Stimulated activated CD8-positive, alpha-beta memory T cell treated with anti-CD3 and anti-CD28 coated beads, Interleukin-15, amount 100 ng/mL, for 24 hours (primary cell): ENCODE results near the gene CCDC24.

Experiments
- DNase-seq: peaks from one replicate; pipeline ENCODE4 v3.0.0-alpha.2; 2020; ENCODE audit warnings: low read depth

The CCDC24 gene

DNA sequence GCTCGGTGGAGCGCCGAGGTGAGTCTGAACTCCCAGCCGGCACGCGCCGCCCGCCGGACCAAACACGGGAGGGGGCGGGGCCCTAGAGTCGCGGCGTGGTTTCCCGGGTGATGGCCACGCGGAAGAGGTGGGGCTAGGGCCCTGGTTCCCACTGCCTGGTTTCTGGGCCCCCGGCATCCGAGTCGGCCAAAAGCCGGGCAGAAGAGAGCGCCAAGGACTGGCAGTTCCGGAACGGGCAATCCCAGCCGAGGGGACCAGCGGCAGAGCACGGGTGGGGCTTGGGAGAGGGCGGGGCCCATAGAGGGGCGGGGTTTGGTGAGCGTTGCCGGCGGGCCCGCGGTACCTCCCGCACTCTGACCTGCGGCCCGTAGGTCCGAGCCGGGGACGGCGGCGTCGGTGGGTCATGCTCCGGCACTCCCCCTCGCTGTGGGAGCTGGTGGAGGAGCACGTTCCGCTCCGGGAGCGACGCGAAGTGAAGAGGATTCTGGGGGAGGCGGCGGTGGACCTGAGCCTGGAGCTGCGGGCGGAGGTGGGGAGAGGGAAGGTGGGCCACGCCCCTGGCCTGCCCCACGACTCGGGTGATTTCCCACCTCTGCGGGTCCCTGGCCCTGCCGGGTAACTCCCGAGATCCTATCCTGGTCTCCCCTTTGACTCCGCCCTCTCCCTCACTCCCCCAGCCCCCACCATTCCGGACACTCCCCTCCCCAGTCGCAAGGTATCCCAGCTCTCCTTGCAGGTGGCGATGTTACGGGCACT, at the start of gene CCDC24:
TSS of gene CCDC24 (plus strand) at position 124 of the 756 bp plus-strand sequence. CDS start at position 404, 280 bp downstream.
- DNase-seq, result peak; percentile 58

DNA sequence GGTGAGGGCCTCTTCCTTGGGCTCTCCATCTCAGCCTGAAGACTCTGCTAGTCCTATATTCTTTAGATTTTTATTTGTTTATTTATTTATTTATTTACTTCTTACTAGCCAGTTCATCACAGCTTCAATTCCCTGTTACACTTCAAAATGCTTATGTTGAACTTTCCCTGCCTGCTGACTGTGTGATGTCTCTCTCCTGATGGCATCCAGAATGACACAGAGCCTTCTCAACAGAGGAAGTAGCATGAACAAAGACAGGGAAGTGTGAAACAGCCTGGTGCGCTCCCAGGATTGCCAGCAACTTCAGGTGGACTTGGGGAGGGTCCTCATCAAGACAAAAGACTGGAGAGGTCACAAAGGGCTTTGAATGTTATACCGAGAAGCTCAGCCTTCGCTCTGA, 49.0 kb upstream of the CCDC24 start:
- DNase-seq, result no peak

DNA sequence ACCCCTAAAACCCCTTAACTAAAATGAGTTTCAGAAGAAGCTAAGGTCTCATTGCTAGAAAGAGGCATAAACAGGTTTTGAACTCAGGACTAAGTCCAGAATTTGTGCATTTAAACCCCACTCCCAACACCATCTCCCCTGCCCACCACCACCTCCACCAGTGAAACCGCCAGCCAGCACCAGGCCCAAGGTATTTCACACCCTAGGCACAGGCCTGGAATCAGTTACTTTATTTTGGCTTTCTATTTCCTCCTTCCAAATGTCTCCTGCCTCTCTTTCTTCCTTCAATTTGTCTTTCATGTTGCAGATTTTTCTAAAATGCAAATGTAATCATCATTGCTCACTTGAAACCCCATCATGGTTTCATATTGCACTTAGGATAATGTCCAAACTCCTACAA, 46.5 kb upstream of the CCDC24 start:
- no peak for DNase-seq

DNA sequence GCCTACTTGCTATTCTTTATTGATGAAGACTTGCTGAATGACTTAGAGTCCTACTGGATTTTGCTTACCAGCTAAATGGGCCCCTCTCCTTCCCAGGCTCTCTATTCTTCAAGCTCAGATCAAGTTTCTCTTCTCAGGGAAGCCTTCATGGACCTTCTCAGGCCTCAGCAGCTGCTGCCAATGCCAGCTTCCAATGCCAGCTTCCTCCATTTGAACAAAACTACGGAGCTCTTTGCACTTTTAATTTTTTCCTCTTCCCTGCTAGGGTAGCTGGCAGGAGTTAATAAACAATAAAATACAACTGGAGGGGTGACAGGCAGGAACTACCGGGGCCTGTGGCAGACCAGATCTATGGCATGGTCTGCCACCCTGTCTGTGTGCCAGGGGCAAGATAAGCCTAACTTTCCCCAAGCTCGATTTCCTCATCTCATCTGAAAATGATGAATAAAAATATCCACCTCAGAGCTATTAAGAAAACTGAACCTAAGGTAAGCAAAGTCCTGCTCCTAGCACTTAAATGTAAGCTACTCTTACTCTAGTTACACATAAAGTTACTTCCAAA, 45.6 kb upstream of the CCDC24 start:
- DNase-seq, result no peak

DNA sequence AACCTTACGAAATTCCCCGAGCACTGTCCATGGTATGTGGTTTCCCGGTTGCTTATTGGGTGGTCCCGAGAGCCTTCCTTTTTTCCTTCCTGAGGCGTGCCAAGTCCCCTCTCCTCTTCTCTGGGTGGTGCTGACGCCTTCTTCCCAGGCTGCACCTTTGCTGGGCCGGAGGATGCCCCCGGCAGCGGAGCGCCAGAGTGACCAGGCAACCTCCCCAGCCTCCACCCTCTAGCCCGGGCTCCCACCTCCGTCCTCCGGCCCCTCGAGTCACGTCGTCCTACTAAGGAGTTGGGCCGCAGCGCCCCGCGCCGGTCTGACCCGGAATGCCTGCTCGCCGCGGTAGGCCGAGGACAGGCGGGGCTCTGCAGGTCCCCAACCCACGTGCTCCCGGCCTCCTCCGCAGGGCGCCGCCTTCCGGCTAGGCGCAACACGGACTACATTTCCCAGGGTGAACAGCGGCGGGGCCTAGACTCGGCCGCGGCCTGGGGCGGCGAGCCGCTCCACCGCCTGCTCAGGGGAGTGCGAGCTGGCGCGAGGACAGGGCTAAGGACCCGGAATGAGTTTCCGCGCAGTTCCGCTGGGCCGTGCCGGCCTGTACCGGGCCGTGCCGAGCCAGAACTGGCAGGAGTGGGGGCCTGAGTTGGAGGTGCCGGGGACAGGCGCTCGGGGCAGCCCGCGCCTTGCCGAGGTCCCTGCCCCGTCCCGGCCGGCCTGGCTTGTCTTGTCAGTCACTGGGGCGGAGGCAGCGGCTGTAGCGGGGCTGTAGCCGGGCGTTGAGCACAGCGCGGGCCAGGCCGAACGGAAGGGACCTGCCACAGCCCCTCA, 45.0 kb upstream of the CCDC24 start, which contains the start of gene IPO13:
TSS of gene IPO13 (plus strand) at position 715 of the 825 bp plus-strand sequence. CDS start 651 bp downstream, outside the sequence.
- DNase-seq, result peak; percentile 80

DNA sequence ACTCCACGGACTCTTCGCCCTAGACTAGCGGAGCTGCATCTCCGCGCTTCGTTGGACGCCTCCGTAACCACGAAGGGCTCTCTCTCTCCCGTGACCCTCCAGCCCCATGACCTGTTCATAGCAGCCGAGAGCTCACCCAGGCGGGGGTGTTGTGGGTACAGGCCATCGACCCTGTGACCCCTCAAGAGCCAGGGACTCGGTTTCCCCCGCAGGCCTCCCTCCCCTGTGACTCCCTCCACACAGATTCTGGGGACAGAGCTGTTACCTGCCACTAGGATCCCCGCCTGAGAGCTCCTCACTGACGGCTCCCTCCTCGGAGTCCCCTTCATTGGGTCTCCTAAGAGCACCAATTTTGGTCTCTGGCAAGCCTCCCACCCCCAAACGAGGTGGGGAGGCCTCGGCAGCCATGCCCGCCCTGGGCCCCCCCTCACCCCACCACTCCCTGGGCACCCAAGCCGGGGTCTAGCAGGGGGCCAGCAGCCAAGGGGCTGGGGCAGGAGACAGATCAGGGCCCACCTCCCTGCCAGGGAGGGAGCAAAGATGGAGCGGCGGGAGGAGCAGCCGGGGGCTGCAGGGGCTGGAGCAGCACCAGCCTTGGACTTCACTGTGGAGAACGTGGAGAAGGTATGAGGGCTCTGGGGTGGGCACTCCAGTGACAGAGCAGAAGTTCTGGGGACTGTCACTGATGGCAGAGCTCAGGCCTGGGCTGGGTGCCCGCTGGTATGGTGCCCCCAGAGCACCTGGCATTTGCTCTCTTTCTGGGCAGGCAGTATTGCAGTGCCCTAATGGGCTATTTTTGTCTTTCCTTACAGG, 44.1 kb upstream of the CCDC24 start:
- no peak for DNase-seq

DNA sequence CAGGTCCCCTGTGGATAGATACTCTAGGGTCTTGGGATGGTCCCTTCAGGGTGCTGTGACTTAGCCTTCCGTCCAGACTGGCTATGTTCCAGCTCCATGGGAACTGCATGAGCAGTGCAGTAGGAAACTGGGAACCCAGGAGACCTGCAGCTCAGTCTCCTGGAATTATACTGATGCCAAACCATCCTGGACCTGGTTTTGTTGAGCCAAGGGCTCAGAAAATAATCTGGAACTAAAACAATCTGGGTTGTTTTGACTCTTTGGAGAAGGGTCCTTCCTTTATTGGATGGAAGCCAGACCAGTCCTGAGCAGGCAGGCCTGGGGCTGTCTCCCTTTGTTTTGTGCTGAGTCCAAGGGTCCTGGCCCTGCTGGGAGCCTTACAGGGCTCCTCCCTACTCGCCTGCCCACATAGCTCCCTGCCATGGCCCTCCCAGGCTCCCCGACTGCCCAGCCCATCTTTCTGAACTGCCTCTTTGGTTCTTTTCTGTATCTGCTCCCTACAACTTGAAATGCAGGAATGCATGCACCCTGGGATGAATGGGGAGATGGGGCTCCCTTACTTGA, 43.4 kb upstream of the CCDC24 start:
- DNase-seq, result no peak

DNA sequence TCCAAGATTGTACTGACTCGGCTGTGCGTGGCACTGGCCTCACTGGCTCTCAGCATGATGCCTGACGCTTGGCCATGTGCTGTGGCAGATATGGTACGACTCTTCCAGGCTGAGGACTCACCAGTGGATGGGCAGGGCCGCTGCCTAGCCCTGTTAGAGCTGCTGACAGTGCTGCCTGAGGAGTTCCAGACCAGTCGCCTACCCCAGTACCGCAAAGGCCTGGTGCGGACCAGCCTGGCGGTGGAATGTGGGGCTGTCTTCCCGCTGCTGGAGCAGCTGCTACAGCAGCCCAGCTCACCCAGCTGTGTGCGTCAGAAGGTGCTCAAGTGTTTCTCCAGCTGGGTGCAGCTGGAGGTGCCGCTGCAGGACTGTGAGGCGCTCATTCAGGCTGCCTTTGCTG, 41.7 kb upstream of the CCDC24 start:
- DNase-seq, result no peak

DNA sequence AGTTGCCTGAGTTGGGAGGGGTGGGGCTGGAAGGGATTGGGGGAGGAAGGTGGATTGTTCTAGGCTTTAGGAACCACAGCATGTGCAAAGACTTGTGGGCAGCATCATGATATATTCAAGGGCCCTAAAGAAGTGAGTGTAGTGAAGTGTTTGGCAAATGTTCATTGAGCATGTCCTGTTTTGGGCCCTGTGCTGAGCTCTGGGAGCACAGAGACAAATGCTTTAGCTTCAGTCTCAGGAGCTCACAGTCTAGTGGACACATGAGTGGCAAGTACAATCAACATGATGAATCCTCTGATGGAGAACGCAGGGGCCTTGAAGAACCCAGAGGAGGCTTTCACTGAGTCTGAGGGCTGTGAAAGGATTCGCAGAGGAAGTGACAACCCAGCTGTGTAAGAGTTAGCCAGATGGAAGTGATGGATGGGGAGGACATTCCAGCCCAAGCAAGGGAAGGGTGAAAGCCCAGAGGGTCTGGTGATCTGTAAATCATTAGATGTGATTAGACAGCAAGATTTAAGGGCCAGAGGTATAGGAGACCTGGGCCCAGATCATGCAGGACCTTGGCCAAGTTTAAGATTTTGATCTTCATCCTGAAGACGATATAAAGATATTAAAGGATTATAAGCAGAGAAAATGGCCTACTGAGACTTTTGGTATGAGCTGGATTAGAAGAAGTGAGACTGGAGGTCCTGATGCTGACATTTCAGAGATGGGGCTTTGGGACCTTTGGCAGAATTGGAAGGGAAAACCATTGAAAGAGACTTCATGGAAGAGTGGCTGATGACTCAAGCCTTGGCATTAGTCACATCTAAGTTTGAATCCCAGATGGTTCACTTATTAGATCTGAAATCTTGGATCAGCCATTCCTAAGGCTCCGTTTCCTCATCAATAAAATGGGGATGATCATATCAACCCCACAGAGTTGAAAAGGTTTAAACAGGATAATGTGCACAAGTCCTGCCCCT, 40.1 kb upstream of the CCDC24 start:
- DNase-seq, result no peak

DNA sequence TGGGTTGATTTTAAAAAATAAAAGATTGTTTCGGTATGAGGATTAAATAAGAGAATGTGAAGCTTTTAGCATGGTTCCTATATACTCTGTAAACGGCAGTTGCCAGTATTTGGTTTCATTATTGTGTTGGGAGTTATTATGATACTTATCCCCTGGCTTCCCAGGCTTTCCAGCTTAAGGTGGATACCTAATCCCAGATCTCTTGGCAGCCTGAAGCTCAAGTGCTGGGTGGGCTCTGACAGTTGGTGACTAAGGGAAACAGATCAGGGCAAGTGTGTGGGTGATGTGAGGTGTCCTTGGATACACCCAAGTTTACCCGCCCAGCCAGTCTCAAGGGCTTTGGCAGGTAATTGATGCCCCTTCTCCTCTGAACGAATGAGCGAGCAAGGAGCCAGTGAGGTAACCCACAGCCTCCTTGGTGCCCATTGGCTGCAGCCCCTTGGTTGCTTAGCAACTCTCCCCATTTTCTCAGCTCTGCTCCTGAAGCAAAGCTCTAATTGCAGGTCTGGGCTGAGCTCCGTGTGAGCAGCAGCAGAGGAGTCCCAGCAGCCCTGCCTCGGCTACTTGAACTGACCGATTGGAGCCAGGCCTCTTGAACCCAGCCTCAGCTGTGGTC, 38.6 kb upstream of the CCDC24 start:
- DNase-seq, result no peak

DNA sequence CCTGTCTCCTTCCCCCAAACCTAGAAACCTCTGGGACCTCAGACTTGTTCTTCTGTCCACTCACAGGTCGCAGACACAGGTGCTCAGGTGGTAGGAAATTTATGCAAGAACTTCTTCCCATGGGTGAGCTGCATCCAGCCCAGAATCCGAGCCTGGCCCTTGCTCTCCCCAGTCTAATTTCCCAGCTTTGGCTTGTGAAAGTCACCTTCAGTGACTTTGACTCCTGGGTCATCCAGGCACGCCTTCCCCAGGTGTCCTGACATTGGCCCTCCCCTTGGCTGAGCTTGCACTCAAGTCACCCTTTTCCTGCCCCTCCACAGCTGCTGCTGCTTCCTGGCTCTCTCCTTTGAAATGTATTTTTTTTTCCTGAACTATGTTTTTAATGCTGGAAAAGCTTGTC, 38.0 kb upstream of the CCDC24 start:
- no peak for DNase-seq

DNA sequence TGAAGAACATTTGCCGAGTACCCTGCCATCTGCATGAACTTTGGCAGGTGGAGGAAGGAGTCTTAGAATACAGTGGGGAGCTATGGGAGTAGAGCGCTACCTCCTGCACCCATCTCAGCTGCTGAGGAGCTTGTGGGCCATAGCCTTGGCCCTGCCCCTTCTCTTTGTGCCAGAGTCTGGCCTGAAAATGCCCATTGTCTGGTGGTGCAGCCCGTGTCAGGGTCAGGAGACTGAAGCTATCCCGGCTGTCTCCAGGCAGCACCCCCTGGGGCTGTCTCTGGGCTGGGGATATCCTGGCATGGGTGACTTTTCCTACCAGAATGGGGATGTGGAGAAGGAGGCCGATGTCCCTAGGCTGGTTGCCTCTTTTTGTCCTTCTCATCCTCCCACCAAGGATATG, 37.4 kb upstream of the CCDC24 start:
- DNase-seq, result no peak

DNA sequence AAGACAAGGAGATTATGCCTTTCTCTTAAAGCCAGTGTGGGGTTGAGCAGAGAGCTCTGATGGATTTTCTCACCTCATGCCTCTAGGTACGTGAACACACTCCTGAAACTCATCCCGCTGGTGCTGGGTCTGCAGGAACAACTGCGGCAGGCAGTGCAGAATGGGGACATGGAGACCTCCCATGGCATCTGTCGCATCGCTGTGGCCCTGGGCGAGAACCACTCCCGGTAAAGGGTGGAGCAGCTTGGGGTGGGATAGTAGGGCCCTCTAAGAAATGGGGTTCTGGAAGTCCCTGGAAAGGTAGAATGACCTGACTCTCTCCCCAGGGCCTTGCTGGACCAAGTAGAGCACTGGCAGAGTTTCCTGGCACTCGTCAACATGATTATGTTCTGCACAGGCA, 35.2 kb upstream of the CCDC24 start:
- no peak for DNase-seq

DNA sequence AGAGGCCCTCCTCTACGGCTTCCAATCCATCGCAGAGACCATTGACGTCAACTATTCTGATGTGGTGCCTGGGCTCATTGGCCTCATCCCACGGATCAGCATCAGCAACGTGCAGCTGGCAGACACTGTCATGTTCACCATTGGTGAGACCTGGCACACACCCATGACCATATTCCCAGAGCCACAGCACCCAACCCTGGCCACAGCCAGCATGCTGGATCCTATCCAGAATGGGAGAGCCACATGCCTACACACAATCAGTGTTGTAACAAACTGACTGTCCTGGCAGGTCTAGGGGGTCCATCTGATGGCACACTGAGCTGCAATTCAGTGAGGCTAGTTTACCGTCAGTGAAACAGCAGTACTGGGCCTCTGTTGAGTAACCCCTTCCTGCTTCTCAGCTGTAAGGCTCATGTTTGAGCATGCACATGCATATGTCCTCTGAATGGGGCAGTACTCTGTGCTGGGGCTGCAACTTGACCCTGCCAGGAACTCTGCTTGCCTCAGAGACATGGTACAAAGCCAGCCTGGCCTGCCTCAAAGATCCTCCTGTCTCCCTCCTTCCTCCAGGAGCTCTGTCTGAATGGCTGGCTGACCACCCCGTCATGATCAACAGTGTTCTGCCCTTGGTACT, 33.9 kb upstream of the CCDC24 start:
- no peak for DNase-seq

DNA sequence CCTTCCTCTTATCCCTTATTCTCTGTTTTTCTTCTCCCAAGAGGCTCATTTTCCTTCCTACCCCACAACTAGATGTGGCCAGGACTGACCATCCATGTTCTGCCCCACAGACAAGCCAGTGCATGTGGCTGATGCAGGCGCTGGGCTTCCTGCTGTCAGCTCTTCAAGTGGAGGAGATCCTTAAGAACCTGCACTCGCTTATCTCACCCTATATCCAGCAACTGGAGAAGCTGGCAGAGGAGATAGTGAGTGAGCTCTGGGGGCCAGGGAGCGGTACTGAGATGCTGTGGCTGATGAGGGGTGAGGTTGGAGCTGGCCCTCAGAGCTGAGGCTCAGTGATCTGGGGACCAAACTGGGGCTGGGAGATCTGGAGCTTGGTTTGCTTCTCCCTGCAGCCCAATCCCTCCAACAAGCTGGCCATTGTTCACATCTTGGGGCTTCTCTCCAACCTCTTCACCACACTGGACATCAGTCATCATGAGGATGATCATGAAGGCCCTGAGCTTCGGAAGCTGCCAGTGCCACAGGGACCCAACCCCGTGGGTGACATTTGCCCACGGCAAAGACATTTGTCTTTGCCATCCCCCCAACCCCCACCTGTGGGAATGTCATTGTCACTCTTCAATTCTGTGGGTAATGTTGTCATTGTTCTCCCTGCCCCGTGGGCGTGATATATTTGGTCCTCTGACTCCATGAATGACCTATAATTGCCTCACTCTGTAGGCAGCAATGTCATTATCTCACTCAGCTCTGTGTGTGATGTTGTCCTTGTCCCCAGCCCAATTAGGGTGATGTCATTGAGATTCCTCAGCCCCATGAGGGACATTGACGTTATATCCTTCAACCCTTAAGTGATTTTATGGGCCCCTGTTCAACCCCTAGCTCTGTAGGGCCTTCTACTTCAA, 32.8 kb upstream of the CCDC24 start:
- DNase-seq, result no peak

DNA sequence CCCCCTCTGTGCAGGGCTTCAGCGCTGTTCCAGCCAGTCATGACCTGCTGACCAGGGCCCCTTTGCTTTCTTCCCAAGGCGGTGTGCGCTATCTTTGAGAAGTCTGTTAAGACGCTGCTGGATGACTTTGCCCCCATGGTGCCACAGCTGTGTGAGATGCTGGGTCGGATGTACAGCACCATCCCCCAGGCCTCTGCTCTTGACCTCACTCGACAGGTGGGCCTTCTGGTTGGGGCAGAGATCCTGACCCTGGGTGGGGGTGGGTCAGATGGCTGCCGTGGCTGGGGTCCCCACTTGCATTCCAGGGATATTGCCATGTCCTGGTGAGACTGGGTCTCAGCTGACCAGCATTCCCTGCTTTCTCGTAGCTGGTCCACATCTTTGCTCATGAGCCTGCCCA, 30.6 kb upstream of the CCDC24 start:
- DNase-seq, result no peak

DNA sequence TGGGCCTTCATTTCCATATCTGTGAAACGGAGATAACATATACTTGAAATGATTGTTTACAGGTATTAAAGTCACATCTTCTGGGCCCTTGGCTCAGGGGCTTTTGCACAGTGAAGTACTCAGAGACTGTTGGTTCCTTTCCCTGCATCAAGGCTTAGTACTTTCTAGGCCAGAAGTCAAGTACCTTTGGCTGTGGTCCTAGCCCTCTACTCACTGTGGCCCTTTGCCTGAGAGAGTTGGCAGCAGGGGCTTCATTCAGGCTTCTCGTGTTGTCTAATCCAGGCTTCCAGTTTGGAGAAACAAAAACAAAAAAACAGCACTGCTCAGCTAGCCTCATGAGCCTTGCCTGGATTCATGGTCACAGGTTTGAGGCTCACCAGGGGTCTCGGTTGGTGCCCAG, 29.7 kb upstream of the CCDC24 start:
- DNase-seq, result no peak

DNA sequence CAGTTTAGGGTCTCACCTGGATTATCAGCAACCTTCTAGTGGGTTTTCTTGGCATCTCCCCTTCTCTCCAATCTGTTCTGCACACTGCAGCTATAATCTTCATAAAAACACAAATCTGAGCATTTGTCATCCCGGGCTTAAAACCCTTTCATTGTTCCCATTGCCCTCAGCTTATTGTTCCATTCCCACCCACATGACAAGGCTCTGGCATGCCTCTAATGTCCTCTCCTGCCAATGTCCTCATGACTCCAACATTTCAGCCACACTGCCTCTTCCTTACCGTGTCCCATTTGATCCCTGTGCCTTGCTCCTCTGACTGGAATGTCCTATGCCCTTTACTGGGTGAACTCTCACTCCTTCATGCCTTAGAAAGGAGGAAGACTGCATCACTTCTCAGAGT, 29.1 kb upstream of the CCDC24 start:
- DNase-seq, result no peak

DNA sequence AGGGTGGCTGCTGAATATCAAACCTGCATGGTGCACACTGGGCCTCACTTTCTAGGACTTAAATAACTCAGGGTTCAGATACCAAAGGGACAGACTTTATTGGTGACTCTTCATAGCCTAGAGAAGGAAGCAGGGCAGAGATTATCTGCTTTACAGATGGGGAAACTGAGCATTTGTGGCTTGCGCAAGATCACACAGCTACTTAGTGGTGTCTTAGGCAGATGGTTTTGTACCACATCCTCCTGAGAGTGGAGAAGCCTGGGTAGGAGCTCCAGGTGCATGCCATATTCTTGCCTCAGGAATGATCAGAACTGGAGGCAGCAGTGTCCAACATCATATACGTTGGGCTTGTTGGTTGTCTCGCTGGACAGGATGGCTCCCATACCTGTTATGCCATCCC, 28.4 kb upstream of the CCDC24 start:
- no peak for DNase-seq
